ENCODE results near the gene THSD7B. TPM values are rescaled to one million over a fixed set of nuclear protein-coding genes. Genes with fewer than 3 reads are reported as not detected.

Gene THSD7B
- total and polyA plus RNA-seq, 2 of the 8 experiments (the other 6 are each of a cell fraction or from before 2014, with no cell fraction given): 0.60 to 2.9 TPM

DNA sequence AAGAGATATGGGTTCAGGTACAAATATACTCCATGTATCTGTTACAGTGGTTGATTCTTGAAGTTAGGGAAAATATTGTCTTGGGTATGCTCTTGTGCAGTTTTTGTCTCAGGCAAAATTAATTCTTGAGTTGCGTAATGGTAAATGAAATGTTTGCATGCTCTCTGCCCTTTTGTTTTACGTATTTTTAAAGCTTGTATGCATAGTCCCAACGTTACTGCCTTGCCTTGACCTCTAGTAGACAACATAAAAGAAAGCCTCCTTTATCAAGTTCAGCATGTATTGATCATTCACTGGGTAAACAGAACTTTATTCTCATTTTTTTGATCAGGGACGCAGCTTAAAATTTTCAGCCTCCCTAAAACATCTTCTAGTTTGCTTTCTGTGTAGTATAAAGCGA lies 283.1 kb downstream of the THSD7B start:
- Histone ChIP-seq H3K36me3 (ENCODE audit: control insufficient read depth in 2 of 4, insufficient read depth in 4 of 4, low read length in 3 of 4) (no peaks in the 10 kb centered on the region), H2BK15ac (ENCODE audit: low read length) (no peak overlapping the region), H3K18ac (ENCODE audit: extremely low read depth, low read length) (no peak overlapping the region), H2AK5ac (ENCODE audit: low read depth, low read length) (no peak overlapping the region), H3K4me2 (ENCODE audit: insufficient read depth in 1 of 2, low read depth in 2 of 2, low read length in 2 of 2) (no peak overlapping the region), H2AFZ (ENCODE audit: low read length) (no peak overlapping the region), H4K20me1 (replicated peaks in 1 of 2; ENCODE audit: control insufficient read depth in 1 of 2, insufficient read depth in 2 of 2, low read length in 2 of 2) (no peaks in the 10 kb centered on the region), H2BK20ac (ENCODE audit: low read length) (no peak overlapping the region), H3K23me2 (ENCODE audit: low read depth, low read length) (no peaks in the 10 kb centered on the region; the same call in 1 of the 2 replicates), H2BK120ac (replicated peaks; ENCODE audit: low read depth, low read length) (no peak overlapping the region), H3K4ac (replicated peaks; ENCODE audit: insufficient read length, low read depth, low read length) (no peak overlapping the region), H2BK12ac (ENCODE audit: low read depth, low read length) (no peak overlapping the region), H3K4me3 (ENCODE audit: extremely low read depth in 1 of 4, insufficient read depth in 2 of 4, low read depth in 3 of 4, low read length in 4 of 4) (no peak overlapping the region), H4K8ac (ENCODE audit: extremely low read depth, insufficient read depth, low read length) (no peak overlapping the region), H4K91ac (replicated peaks; ENCODE audit: insufficient read length, low read length) (no peak overlapping the region), H3K27me3 (replicated peaks in 1 of 4; ENCODE audit: control insufficient read depth in 3 of 4, extremely low read depth in 1 of 4, insufficient read depth in 3 of 4, low read length in 3 of 4) (no peaks in the 10 kb centered on the region), H3K23ac (ENCODE audit: insufficient read length) (no peak overlapping the region), H2BK5ac (ENCODE audit: low read depth, low read length) (no peak overlapping the region), H3K27ac (ENCODE audit: low read depth, low read length) (no peak overlapping the region), H3K4me1 (replicated peaks in 1 of 4; ENCODE audit: control insufficient read depth in 3 of 4, insufficient read depth in 4 of 4, low read length in 3 of 4) (no peaks in the 10 kb centered on the region), H3K9me3 (ENCODE audit: insufficient read depth in 2 of 2, low read depth in 1 of 2, low read length in 1 of 2) (no peaks in the 10 kb centered on the region), H3K79me2 (ENCODE audit: control insufficient read depth in 1 of 2, insufficient read depth in 2 of 2, low read length in 2 of 2) (no peaks in the 10 kb centered on the region), H3K79me1 (ENCODE audit: low read depth, low read length) (no peaks in the 10 kb centered on the region), H3K14ac (ENCODE audit: insufficient read length) (no peak overlapping the region), H3K9ac (replicated peaks in 1 of 4; ENCODE audit: extremely low read depth in 1 of 4, low read depth in 3 of 4, low read length in 3 of 4) (no peak overlapping the region), H4K5ac (ENCODE audit: insufficient read length, low read depth, low read length) (no peak overlapping the region), H3K56ac (replicated peaks; ENCODE audit: insufficient read length, low read depth, low read length) (no peak overlapping the region)
- ChIA-PET CTCF (ENCODE audit: partially characterized antibody) (interaction anchor here (0.9 kb wide), 1 partner anchor 8 kb away, joined by 4 read pairs; no protein-coding TSS in a partner anchor), POLR2A (ENCODE audit: partially characterized antibody) (no interaction called here)
- WGBS, 2 experiments (ENCODE audit: extremely low coverage in 1 of 2, insufficient coverage in 1 of 2, insufficient read length in 1 of 2, insufficient replicate concordance in 2 of 2, low coverage in 1 of 2, low lambda C conversion rate in 2 of 2, missing lambda C conversion rate in 1 of 2): 90% methylated on average over 5 of the region's 5 CpGs; no CpG with 5 or more reads in 1 of the 2 experiments
- DNase-seq (ENCODE audit: low read depth in 1 of 2, low spot score in 2 of 2) (no peak), FAIRE-seq (no peak)
- TF ChIP-seq SAP30 (IDR thresholded peaks at IDR 0.05; ENCODE audit: insufficient read depth, insufficient replicate concordance, low read length) (no peak), POLR2A (IDR thresholded peaks at IDR 0.05; ENCODE audit: control extremely low read depth in 1 of 2, low read depth in 2 of 2, low read length in 2 of 2) (no peak), RFX5 (IDR thresholded peaks at IDR 0.05; ENCODE audit: borderline replicate concordance, low read depth, low read length) (no peak), CEBPB (IDR thresholded peaks at IDR 0.05; ENCODE audit: low read depth, low read length) (no peak), CBX8 (IDR thresholded peaks at IDR 0.05; ENCODE audit: borderline replicate concordance, low read depth, low read length) (no peak), JUND (IDR thresholded peaks at IDR 0.05; ENCODE audit: low read length) (no peak), TAF7 (optimal IDR thresholded peaks at IDR 0.05; ENCODE audit: borderline replicate concordance, low read depth, low read length) (no peak), NANOG (IDR thresholded peaks at IDR 0.05; ENCODE audit: insufficient read depth, low read depth, low read length, poor library complexity, severe bottlenecking) (no peak)
- TF ChIP-seq, protein P1, sequence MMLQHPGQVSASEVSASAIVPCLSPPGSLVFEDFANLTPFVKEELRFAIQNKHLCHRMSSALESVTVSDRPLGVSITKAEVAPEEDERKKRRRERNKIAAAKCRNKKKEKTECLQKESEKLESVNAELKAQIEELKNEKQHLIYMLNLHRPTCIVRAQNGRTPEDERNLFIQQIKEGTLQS (IDR thresholded peaks at IDR 0.05; ENCODE audit: insufficient read depth, low read depth, low read length): no peak
